ENCODE results near the gene TMEM252.

The TMEM252 gene

GRCh38 chr9:68523367-68523936, 17.2 kb downstream of the TMEM252 start:
- DNase-seq (ENCODE audit: extremely low read depth, low read depth), result no peak
- no peak for TF ChIP-seq CTCF (IDR thresholded peaks at IDR 0.05; ENCODE audit: low read depth, low read length)

- DNase-seq (ENCODE audit: extremely low read depth, low read depth), result no peak
- no peak for TF ChIP-seq CTCF (IDR thresholded peaks at IDR 0.05; ENCODE audit: low read depth, low read length)
Measured at GRCh38 chr9:68522954-68523353, 17.7 kb downstream of the TMEM252 start.

- no peak for TF ChIP-seq CTCF (IDR thresholded peaks at IDR 0.05; ENCODE audit: low read depth, low read length)
- no peak for DNase-seq (ENCODE audit: extremely low read depth, low read depth)
Measured at GRCh38 chr9:68522131-68522530, 18.6 kb downstream of the TMEM252 start.

- DNase-seq (ENCODE audit: extremely low read depth, low read depth), result no peak
- TF ChIP-seq CTCF (IDR thresholded peaks at IDR 0.05; ENCODE audit: low read depth, low read length), result no peak
Measured at GRCh38 chr9:68515326-68516017, 25.2 kb downstream of the TMEM252 start.

GRCh38 chr9:68513981-68514380, 26.7 kb downstream of the TMEM252 start:
- DNase-seq (ENCODE audit: extremely low read depth, low read depth), result no peak
- TF ChIP-seq CTCF (IDR thresholded peaks at IDR 0.05; ENCODE audit: low read depth, low read length), result no peak

- TF ChIP-seq CTCF (IDR thresholded peaks at IDR 0.05; ENCODE audit: low read depth, low read length), result no peak
- DNase-seq (ENCODE audit: extremely low read depth, low read depth), result no peak
Measured at GRCh38 chr9:68513385-68513784, 27.3 kb downstream of the TMEM252 start.

GRCh38 chr9:68509689-68510088, 31.0 kb downstream of the TMEM252 start:
- no peak for TF ChIP-seq CTCF (IDR thresholded peaks at IDR 0.05; ENCODE audit: low read depth, low read length)
- DNase-seq (ENCODE audit: extremely low read depth, low read depth), result no peak
